Measurements from ENCODE around the gene C20orf96.
"Not testable (repeated sequence)": the region's sequence is repeated elsewhere in the genome, so short reads cannot be mapped to it uniquely, and the experiment has no call there.

The C20orf96 gene, protein sequence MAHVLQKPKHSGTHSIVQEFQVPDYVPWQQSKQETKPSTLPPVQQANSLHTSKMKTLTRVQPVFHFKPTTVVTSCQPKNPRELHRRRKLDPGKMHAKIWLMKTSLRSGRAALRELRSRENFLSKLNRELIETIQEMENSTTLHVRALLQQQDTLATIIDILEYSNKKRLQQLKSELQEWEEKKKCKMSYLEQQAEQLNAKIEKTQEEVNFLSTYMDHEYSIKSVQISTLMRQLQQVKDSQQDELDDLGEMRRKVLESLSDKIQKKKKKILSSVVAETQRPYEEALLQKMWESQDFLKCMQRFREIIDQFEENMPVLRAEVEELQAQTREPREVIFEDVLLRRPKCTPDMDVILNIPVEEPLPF

DNA sequence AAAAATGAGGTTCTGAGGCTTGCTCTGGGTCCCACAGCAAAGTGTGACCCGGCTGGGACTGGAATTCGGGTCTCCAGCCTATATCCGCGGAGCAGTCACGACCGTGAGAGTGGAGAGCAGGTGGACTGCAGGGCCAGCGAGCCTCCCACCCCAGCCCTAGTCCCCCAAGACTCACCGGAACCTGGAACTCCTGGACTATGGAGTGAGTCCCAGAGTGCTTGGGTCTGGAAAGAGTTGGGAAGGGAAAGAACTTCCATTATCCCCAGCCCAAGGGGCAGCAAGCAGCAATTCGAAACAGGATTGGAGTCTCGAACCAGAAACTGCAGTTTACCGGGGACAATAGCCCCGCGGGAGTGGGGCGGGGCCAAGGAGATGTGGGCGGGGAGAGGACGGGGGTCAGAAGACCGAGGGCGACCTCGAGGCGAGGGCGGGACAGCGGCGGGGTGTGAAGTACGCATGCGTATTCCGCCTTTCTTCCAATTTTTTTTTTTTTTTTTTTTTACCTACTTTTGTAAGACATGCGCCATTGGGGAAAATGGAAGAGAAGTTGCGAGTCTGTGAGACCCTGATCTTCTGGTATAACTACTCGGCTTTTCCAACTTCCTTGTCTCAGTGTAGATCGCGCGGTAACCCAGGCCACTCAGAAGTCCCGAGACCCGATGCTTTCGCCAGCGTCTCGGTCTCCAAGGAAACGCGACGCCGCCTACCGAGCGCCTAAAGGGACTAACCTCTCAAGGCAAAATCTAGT, at the start of gene C20orf96:
Gene C20orf96, minus strand, starts transcription at position 667 of the 748 bp plus-strand sequence. Its CDS starts 140 bp downstream, at position 527.
- TF ChIP-seq, protein P1, sequence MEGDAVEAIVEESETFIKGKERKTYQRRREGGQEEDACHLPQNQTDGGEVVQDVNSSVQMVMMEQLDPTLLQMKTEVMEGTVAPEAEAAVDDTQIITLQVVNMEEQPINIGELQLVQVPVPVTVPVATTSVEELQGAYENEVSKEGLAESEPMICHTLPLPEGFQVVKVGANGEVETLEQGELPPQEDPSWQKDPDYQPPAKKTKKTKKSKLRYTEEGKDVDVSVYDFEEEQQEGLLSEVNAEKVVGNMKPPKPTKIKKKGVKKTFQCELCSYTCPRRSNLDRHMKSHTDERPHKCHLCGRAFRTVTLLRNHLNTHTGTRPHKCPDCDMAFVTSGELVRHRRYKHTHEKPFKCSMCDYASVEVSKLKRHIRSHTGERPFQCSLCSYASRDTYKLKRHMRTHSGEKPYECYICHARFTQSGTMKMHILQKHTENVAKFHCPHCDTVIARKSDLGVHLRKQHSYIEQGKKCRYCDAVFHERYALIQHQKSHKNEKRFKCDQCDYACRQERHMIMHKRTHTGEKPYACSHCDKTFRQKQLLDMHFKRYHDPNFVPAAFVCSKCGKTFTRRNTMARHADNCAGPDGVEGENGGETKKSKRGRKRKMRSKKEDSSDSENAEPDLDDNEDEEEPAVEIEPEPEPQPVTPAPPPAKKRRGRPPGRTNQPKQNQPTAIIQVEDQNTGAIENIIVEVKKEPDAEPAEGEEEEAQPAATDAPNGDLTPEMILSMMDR (IDR thresholded peaks at IDR 0.05; ENCODE audit: control insufficient read depth, insufficient read depth, low read depth, low read length, missing control alignments): peak; percentile 49
- H3K4me3 ChIP-seq (ENCODE audit: control insufficient read depth, low read depth, low read length): peak within 1 kb of the TSS; percentile 96
- DNase-seq (ENCODE audit: low read depth): peak; percentile 68

DNA sequence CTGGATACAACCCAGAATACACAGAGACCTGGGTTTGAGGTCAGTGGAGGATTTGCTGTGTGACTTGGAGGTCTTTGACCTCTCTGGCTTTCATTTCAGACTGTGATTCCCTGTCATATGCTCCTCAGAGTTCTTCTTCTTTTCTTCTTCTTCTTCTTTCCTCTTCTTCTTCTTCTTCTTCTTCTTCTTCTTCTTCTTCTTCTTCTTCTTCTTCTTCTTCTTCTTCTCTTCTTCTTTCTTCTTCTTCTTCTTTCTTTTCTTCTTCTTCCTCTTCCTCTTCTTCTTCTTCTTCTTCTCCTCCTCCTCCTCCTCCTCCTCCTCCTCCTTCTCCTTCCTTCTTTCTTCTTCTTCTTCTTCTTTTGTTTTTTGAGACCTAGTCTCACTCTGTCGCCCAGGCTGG, 45.5 kb upstream of the C20orf96 start:
- not testable (repeated sequence) for DNase-seq (ENCODE audit: low read depth)

DNA sequence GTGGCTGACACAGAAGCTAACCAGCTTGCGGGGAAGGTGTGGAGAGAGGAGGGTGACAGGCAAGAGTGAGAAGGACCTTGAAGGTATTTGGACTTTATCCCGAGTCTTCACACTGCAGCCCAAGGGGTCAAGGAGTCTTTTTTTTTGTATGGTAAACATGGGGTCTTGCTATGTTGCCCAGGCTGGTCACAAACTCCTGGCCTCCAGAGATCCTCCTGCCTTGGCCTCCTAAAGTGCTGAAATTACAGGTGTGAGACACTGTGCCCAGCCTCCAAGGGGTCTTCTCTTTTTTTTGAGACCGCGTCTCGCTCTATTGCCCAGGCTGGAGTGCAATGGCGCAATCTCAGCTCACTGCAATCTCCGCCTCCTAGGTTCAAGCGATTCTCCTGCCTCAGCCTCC, 44.0 kb upstream of the C20orf96 start:
- no peak for DNase-seq (ENCODE audit: low read depth)
- H3K4me3 ChIP-seq (ENCODE audit: control insufficient read depth, low read depth, low read length): no peak overlapping the region
- TF ChIP-seq, protein P1 (IDR thresholded peaks at IDR 0.05; ENCODE audit: control insufficient read depth, insufficient read depth, low read depth, low read length, missing control alignments): no peak

More for the DNA sequence above, 45.5 kb upstream of the C20orf96 start:
- H3K4me3 ChIP-seq (ENCODE audit: control insufficient read depth, low read depth, low read length): not testable (repeated sequence)

DNA sequence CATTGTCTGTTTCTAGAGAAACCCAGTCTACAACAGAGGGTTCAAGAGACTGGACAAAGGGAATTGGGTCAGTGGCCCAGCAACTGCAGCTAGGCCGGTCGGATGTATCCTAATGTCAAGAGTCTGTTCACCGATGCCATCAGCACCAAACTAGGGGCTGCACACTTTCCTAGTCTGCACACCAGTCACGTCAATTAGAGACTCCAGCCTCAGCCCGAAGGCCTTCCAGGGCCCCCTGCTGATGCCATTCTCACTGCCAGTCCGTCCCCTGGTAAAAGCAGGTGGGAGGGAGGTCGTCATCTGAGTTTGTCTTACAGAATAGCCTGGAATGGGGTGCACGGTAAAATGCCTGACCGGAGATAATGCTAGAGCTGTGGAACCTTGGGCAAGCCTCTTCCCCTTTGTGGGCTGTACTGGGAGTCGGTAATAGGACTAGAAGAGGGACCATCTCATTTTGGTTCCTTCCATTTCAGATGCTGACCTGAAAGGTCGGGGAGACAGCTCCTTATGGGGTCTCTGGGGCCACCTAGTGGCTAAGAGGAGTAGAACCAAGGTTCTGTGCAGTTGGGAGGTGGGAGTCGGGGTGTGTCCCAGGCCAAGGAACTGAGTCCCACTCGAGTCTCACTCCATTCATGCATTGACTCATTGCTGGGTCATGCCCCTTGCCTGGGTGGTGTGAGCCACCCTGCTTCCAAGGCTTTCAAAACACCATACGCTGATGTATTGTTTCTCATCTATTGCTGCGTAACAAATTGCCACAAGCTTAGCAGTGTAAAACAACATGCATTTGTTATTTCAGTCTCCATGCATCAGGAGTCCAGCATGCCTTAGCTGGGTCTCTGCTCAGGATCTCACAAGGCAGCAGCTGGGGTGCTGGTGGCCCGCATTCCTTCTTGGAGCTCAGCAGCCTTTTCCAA, 39.9 kb upstream of the C20orf96 start:
- DNase-seq (ENCODE audit: low read depth): no peak
- TF ChIP-seq, protein P1 (IDR thresholded peaks at IDR 0.05; ENCODE audit: control insufficient read depth, insufficient read depth, low read depth, low read length, missing control alignments): peak; percentile 91
- no peak overlapping the region for H3K4me3 ChIP-seq (ENCODE audit: control insufficient read depth, low read depth, low read length)

DNA sequence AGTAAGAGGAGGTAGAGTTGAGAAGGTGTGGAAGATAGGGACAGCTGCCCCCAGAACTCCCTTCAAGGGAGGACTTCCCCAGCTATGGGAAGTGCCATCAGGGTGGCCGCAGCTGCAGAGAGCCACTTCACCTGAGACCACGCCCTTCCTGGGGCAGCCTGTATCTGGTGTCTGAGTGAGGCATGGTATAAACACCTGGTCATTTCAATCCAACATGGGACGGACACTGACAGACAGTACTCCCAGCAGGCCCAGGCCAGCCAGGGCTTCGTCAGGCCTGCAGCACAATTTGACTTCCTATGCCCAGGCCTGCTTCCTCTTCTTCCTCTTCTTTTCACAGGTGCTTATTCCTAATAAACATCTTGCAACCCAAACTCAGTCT, 39.3 kb upstream of the C20orf96 start:
- no peak overlapping the region for H3K4me3 ChIP-seq (ENCODE audit: control insufficient read depth, low read depth, low read length)
- no peak for DNase-seq (ENCODE audit: low read depth)
- TF ChIP-seq, protein P1 (IDR thresholded peaks at IDR 0.05; ENCODE audit: control insufficient read depth, insufficient read depth, low read depth, low read length, missing control alignments): no peak

DNA sequence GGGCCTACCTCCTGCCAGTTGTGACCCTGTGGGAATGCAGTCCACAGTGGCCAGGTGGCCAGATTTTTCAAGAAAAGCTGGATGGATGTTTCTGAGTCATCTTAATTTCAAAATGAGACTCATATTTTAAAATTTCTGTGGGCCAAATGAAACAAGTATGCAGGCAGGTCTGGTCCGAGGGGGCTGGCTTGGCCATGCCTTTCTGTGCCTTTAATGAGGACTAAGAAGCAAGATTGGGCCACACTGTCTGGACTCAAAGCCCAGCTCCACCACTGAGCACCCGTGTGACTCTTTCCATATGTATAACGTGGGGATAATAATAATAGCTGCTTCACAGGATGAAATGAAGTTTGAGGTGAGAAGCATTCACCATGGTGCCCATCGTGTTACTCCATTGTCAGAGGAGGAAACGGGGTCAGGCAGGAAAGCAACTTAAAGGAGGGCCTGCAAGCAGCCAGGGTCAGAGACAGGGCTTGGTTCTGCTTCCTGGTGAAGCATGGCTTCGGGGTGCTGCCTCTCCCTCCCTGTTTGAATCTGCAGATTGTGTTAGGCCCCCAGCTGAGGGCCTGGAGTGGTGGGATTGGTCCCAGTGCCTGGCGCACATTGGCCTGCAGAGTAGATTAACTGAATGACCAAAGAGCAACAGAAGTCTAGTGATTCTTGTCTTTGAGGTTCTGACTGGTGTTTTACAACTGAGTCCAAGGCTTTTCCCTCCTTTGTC, 38.6 kb upstream of the C20orf96 start:
- H3K4me3 ChIP-seq (ENCODE audit: control insufficient read depth, low read depth, low read length): no peak overlapping the region
- TF ChIP-seq, protein P1 (IDR thresholded peaks at IDR 0.05; ENCODE audit: control insufficient read depth, insufficient read depth, low read depth, low read length, missing control alignments): no peak
- DNase-seq (ENCODE audit: low read depth): no peak
